GM21447 (cell line): ENCODE results near the gene TIE1.

ENCODE experiments used
- ATAC-seq: cut with Tn5 transposase; IDR thresholded peaks from one replicate; pipeline ENCODE4 v1.9.1; 2021; ENCODE audit not compliant: unreplicated experiment

Gene TIE1

GRCh38 chr1:43273708-43274107 lies 27.1 kb upstream of the TIE1 start:
- ATAC-seq = no peak

DNA sequence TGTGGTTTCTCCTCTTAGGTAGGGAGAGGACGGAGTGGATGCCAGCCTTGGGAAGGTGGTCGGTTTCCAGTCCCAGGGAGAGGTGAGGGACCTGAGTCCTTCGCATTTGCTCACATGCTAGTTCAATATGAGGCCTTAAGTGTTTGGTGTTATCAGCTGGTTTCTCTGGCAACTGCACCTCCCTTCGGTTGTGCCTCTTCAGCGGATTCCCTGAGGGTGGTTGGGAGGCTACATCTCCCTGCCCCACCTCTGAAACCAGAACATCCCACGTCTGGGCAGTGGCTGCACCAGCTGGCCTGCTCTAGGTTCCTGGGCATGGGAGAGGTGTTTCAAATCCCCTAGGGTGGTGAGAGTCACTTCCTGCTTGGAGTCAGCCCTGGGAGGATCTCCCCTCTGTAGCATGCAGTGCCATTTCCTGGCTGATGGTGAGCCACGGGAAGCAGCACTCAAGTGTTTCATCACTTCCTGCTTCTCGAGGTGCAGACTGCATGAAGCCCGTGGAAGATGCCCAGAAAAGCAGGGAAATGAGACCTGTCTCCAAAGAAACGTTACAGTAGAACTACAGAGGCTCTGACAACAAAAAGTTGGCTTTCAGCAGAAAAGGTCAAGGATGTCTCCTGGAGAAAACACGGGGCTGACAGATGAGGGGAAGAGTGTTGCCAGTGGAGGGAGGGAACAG lies 26.5 kb upstream of the TIE1 start:
- ATAC-seq = no peak

DNA sequence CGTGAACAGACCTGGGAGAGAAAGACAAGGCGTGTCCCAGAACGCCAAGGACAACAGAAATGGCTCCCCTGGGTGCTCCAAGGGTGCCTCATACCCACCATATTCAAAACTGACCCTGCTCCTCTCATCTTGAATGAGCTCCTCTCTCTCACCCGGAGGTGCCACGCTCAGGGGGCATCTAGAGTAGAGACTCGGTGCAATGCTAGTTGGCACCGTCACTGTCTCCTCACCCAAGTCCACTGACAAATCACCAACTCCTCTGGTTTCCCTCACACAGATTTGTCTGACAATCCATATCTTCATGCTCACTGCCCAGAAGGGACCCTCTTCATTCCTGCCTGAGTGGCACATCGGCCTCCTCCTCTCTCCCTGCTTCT lies 26.0 kb upstream of the TIE1 start:
- no peak for ATAC-seq

- ATAC-seq = no peak
These were observed 24.8 kb upstream of the TIE1 start for GRCh38 chr1:43275826-43276620.

DNA sequence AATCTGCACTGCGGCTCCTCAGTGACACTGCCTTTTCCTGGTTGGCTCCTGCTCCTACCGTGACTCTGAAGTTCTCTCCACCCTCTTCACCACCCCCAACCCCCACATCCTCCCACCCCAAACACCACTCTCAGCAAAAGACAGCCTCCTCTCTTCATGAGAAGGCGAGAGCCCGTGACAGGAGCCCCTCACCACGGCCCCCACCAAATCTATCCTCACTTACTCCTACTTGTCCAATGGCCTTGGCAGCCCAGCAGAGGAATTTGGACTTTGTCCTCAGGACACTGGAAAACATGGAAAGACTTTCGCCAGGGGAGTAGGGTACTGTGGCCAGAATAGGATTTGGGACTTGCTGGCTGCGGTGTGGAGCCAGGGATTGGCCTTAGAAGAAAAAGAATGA lies 24.1 kb upstream of the TIE1 start:
- ATAC-seq = no peak

DNA sequence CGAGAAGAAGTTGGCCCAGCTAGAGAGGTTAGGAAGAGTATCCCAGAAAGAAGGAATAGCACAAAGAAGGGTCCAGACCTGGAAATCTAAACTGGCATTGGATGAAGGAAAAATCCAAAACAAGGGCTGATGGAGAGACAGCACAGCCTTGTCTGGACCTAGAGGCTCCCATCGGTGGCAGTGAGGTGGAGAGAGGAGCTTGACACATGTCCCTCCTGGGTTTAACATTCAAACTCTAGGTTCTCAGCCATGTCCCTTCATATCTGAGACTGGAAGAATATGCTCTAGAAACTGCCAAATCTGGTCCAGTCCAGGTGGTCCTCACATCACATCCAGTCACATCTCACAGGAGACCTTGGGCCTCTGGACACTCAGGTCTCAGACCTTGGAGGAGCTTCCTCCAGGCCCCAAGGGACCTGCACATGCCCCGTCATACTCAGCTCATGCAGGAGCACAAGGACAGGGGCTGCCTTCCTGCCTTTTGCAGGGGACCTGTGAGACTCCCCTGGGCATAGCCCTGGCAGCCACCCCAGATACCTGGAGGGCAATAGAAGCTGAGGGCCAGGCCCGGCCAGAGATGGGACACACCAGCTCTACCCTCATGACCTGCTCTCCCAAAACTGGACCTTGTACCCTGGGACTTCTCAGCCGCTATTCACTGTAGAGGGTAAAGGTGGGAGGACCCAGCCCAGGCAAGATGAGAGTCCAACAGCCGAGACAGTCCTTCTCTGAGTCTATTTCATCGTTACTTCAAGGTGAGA lies 23.5 kb upstream of the TIE1 start:
- ATAC-seq = no peak

DNA sequence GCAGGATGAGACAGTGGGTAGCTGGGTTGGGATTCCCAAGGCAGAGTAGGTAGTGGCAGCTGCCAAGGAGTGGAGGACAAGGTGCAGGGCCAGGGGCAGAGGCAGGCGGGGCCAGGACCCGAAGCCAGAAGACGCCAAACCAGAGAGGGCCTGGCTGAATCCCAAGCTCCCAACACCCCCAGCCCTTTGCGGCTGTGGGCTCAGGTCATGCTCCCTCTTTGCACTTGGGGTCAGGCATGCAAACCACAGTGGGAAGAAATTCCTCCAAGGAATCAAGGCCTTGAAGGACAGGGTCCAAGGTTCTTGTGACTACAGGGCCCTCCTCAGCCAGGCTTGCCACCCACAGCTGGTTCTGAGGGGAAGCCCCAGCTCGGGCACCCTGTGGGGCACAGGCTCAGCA lies 21.6 kb upstream of the TIE1 start:
- ATAC-seq = no peak

DNA sequence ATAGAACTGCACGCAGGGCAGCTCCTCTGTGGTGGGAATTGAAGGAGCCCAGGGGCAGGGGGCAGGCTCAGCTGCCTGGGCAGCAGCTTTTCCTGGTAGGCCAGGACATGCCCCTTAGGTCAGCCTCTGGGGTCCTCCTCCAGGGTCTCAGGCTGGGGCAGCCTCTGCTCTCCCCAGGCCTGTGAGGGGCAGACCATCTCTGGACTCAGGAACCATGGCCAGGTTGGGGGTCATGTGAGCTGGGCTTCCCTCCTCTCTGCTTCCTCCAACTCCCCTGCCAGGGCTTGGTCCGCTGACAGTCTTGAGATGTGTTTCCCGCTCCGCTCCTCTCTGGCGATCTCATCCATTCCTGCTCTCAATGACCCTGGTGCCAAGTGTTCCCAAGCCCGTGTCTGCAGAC lies 21.1 kb upstream of the TIE1 start:
- no peak for ATAC-seq

DNA sequence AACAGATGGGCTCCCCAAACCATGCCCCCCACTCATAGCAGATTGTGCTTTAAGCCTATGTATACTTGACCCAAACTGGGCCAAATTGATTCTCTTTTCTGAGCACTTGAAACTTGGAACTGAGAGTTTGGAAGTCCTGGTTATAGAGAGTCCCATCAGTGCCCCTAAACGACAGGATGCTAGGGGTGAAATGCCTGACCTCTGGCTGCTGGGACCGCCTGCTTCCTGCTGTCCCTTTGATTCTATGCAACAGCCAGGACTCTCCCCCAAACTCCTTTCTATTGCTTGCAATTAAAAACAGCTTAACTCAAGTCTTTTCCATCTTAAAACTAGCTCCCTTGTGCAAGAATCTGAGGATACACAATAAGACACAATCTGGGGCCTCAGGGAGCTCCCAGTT lies 20.1 kb upstream of the TIE1 start:
- ATAC-seq = no peak

GRCh38 chr1:43282220-43283195 lies 18.3 kb upstream of the TIE1 start:
- ATAC-seq = no peak

GRCh38 chr1:43284065-43284464 lies 16.7 kb upstream of the TIE1 start:
- no peak for ATAC-seq

DNA sequence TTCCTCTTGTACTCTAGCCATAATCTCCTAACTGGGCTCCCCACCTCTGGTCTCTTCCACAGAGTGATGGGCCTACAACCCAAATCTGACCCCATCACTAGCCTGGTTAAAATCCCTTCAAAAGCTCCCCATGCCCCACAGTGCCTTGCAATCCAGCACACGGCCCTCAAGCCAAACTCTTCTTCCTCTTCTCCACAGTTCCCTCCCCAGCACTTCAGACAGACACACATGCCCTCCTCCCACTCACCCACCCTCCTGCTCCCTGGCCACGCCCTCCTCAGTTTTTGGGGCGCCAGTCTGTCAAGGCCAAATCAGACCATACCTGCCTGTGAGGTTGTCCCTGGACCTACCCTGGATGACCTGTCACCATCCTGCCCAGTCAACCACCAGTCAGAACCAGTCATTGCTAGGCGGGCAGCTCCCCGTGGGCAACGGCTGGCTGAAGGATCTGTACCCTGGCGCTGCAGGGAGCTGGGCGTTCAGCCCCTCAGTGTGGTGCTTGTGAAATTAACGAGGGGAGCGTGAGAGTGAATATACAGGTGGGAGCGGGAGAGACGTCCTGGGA lies 16.2 kb upstream of the TIE1 start:
- no peak for ATAC-seq

DNA sequence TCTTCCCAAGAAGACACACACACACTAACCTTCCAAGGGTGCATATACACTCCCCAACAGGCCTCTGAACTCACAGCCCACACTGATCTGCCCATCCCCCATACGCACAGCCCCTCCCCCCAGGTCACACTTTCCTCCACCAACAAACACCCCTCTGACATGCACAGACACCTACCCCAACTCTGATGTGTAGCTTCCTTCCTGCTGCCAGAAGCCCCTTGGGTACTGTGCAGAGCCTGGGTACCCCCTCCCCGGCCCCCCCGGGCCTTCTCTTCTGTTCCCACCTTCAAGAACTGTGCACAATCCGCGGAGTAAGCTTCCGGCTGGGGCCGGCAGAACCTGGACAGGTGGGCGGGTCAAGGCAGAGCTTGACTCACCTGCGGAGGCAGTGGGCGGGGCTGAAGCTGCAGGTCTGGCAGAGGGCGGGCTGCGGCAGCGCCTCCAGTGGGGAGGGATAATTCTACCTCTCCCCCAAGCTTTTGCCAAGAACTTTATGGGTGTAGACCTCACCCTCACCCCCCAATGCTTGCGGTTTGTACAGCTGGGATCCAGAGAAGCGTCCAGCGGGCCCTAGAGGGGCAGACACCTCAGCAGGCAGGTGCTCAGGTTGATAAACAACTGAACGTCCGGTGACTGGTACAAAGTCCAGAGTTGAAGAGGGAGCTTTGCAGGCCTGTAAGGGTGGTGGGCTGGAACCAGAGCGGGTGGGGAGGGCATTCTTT lies 15.4 kb upstream of the TIE1 start, which contains the start of gene C1orf210:
Gene C1orf210 (minus strand): TSS at position 313 of the 722 bp plus-strand sequence. CDS start 2,311 bp downstream, outside the sequence.
- ATAC-seq = no peak

DNA sequence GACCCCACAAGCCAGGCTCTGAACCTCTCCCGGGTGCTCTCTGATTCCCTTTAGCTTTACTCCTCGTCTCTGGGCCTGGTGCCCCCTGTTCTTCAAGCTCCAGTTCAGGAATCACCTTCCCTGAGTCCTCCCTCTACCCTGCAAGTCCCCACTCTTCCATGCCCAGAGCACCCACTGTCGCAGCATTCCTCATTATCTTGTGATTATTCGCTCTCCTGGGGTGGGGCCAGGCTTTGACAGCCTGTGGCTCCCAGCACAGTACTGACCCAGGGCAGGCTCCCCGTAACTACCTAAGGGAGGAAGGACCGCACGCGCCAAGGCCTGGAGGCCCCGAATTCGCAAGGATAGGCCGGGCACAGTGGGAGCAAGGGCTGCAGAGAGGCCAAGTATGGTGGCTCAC lies 14.7 kb upstream of the TIE1 start:
- ATAC-seq = no peak

GRCh38 chr1:43286533-43286932 lies 14.2 kb upstream of the TIE1 start:
- ATAC-seq = no peak

DNA sequence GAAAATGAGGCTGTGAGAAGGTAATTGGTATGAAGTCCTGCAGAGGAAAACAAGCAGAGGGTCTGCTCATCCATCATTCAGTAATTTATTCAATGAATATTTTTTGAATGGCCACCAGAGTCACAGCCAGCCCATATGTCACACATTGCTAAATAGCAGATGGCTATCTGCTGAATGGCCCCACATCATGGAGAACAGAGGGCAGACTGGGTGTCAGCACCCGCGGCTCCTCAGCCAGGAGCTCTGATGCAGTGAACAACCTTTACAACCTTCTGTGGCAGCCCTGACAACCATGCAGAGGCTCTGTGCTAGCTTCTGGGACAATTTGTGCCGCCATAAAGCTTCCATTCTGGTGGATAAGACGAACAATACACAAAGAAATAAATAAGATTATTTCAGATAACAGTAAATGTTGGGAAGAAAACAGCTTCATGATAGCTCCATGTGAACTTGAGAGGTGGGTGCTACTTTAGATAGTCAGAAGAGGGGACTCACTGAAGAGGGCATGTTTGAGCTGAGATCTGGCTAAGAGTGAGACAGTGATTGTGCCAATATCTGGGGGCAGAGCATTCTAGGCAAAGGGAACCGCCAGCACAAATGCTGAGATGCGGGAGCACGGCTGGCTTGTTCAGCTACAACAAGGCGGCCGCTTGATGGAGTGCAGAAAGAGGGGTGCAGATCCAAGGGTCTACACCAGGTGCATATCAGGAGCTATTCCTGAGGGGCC lies 12.6 kb upstream of the TIE1 start:
- ATAC-seq = no peak

DNA sequence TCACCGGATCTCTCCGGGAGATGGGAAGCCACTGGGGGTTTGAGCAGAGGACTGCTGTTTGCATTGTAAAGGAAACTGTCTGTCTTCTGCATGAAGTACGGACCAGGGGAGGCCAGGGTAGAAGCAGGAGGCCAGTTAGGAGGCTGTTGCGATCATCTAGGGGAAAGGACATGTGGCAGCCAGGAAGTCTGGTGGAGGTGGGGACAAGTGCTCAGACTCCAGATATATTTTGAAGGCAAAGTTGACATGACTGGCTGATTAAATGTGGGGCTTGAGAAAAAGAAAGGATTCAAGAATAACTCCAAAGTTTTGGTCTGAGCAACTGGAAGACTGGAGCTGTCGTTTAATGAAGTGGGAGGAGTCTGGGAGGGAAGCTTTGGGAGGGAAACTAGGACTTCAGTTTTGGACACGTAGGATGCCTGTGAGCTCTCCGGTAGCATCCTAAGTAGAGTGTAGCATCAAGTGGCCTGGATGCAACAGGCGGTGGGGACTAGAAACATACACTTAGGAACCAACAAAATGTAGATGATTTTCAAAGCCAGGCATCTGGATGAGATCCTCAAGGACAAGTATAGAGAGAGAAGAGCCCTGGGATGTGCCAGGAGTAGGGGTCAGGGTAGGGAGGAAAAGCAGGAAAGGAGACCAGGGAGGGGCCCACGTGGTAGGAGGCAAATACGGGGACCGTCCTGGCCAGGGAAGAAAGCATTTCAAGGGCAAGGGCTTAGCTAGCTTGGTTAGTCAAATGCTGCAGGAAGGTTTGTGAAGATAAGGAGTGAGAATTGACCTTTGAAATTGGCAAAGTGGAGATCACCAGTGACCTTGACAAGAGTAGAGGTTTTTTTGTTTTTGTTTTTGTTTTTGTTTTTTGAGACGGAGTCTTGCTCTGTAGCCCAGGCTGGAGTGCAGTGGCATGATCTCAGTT lies 11.7 kb upstream of the TIE1 start:
- ATAC-seq = no peak

GRCh38 chr1:43292216-43292615 lies 8.6 kb upstream of the TIE1 start:
- ATAC-seq = no peak
